HG03108 (cell line): ENCODE data around the gene SNAPC4.
A peak's percentile ranks its signal among the peaks of the same experiment; 100 is the strongest.

Source experiments
- ATAC-seq: cut with Tn5 transposase; IDR thresholded peaks from one replicate; pipeline ENCODE4 v1.9.1; 2021; ENCODE audit warnings: moderate library complexity; ENCODE audit not compliant: unreplicated experiment

Gene SNAPC4

GRCh38 chr9:136400038-136400834 is at the start of gene SNAPC4:
Gene SNAPC4, minus strand, starts transcription at chr9:136400170. Its CDS starts 1,742 bp downstream, at chr9:136398428.
- peak; percentile 62 for ATAC-seq

- no peak for ATAC-seq
These were observed 48.7 kb upstream of the SNAPC4 start for GRCh38 chr9:136448655-136449054.

- ATAC-seq, result no peak
These were observed 47.3 kb upstream of the SNAPC4 start for GRCh38 chr9:136447173-136447778.

GRCh38 chr9:136445799-136446198 is 45.8 kb upstream of the SNAPC4 start:
- no peak for ATAC-seq

GRCh38 chr9:136444102-136444501 is 44.1 kb upstream of the SNAPC4 start:
- ATAC-seq, result no peak

- no peak for ATAC-seq
These were observed 43.7 kb upstream of the SNAPC4 start for GRCh38 chr9:136443687-136444086.

- ATAC-seq, result no peak
These were observed 43.1 kb upstream of the SNAPC4 start for GRCh38 chr9:136443087-136443486.

GRCh38 chr9:136442265-136442664 is 42.3 kb upstream of the SNAPC4 start:
- no peak for ATAC-seq

- no peak for ATAC-seq
These were observed 41.8 kb upstream of the SNAPC4 start for GRCh38 chr9:136441681-136442245.

GRCh38 chr9:136441191-136441680 is 41.3 kb upstream of the SNAPC4 start:
- ATAC-seq, result no peak

- ATAC-seq, result peak; percentile 51
These were observed 39.8 kb upstream of the SNAPC4 start, which contains the start of gene INPP5E for GRCh38 chr9:136439481-136440408. Gene INPP5E, minus strand, starts transcription at chr9:136439845. Its CDS starts 426 bp downstream, at chr9:136439419.

GRCh38 chr9:136438548-136439480 is 38.8 kb upstream of the SNAPC4 start:
- ATAC-seq, result peak; percentile 39

- no peak for ATAC-seq
These were observed 38.0 kb upstream of the SNAPC4 start for GRCh38 chr9:136437839-136438547.

- no peak for ATAC-seq
These were observed 37.5 kb upstream of the SNAPC4 start for GRCh38 chr9:136437430-136437829.

- no peak for ATAC-seq
These were observed 36.2 kb upstream of the SNAPC4 start for GRCh38 chr9:136436055-136436634.

GRCh38 chr9:136434580-136435169 is 34.7 kb upstream of the SNAPC4 start:
- no peak for ATAC-seq

GRCh38 chr9:136433849-136434579 is 34.0 kb upstream of the SNAPC4 start:
- ATAC-seq, result no peak
